Spleen (tissue), 11 donors: ENCODE measurements around the gene OR6S1. TPM values are rescaled to one million over a fixed set of nuclear protein-coding genes. Genes with fewer than 3 reads are reported as not detected.
"Not testable (repeated sequence)": the region's sequence is repeated elsewhere in the genome, so short reads cannot be mapped to it uniquely, and the experiment has no call there.

Experiments
- DNase-seq: peaks from one replicate; pipeline ENCODE4 v3.0.0-alpha.2; 2020
- H3K27ac ChIP-seq, 8 donors: fragments of 200-600 bp; sonication (generic) in 7 of 8; 1 replicate in 4 of 8; 2 replicates in 4 of 8; pipeline versions ENCODE4 v1.5.0 to v1.8.0; 2016 to 2021; ENCODE audit warnings: inconsistent platforms in 4 of 8, mild to moderate bottlenecking in 4 of 8, moderate library complexity in 1 of 8
- H3K27me3 ChIP-seq, 7 donors: fragments of 200-600 bp; sonication (generic) in 6 of 7; replicated peaks in 1 of 7; 1 replicate in 4 of 7; 2 replicates in 3 of 7; pipeline versions ENCODE4 v1.5.0 to v1.8.0; 2016 to 2021; ENCODE audit warnings: inconsistent platforms in 3 of 7, mild to moderate bottlenecking in 1 of 7
- H3K36me3 ChIP-seq, 6 donors: fragments of 200-600 bp; sonication (generic) in 5 of 6; 1 replicate in 4 of 6; 2 replicates in 2 of 6; pipeline versions ENCODE4 v1.5.0 to v1.8.0; 2016 to 2021; ENCODE audit warnings: inconsistent platforms in 2 of 6
- H3K4me1 ChIP-seq, 6 donors: fragments of 200-600 bp; sonication (generic) in 5 of 6; 1 replicate in 3 of 6; 2 replicates in 3 of 6; pipeline versions ENCODE4 v1.5.0 to v1.8.0; 2016 to 2021; ENCODE audit warnings: inconsistent platforms in 3 of 6
- H3K4me3 ChIP-seq, 8 donors: fragments of 200-600 bp; sonication (generic) in 7 of 8; 1 replicate in 4 of 8; 2 replicates in 4 of 8; pipeline versions ENCODE4 v1.5.0 to v1.8.0; 2016 to 2021; ENCODE audit warnings: inconsistent platforms in 4 of 8, mild to moderate bottlenecking in 4 of 8, moderate library complexity in 2 of 8
- H3K9me3 ChIP-seq, 8 donors: fragments of 200-600 bp; sonication (generic) in 7 of 8; 1 replicate in 4 of 8; 2 replicates in 4 of 8; pipeline versions ENCODE4 v1.5.0 to v1.8.0; 2016 to 2021; ENCODE audit warnings: inconsistent platforms in 4 of 8
- POLR2A ChIP-seq, 3 donors: fragments of 450-650 bp; IDR thresholded peaks; one replicate each; pipeline ENCODE4 v1.5.1; 2017; ENCODE audit warnings: antibody characterized with exemption in 3 of 3, mild to moderate bottlenecking in 1 of 3
- POLR2AphosphoS5 ChIP-seq, 3 donors: sonication (generic); formaldehyde crosslinking; IDR thresholded peaks; one replicate each; pipeline ENCODE4 v1.5.1; 2017; ENCODE audit warnings: antibody characterized with exemption in 3 of 3
- WGBS, 5 donors: extraction: QIAGEN DNeasy Blood & Tissue Kit in 3 of 5; methylation state at CpG; one replicate each; pipeline versions ENCODE4 v1.1.5 to v1.1.7; 2013 to 2018; 5-methylcytosine and 5-hydroxymethylcytosine counted together
- intact Hi-C: fragments of 100-400 bp; cut with DNase I; formaldehyde crosslinking; loops from one replicate; pipeline ENCODE4 v1.15.0; 2023; ENCODE audit warnings: low total_unique reads
- polyA plus RNA-seq, 3 donors: library from polyadenylated mRNA; stranded (reverse); fragments of 200-250 nt; gene quantifications; one replicate each; pipeline ENCODE4 v1.2.1, GENCODE V29; 2013
- small RNA-seq, 4 donors: library from RNA; depleted of rRNA; stranded (forward); fragments of <200 nt; gene quantifications; one replicate each; pipeline ENCODE3, GENCODE V24; 2016
- total RNA-seq, 7 donors: library from RNA; depleted of rRNA in 3 of 7; stranded (reverse); fragments of >200 nt in 3 of 7; fragmentation: NEBNext Ultra II Directional in 4 of 7; extraction: Animal tissue kit (Norgen Biotek cat#: 25700) in 4 of 7; gene quantifications; one replicate each; pipeline versions ENCODE4 v1.1.0 to v1.2.1, GENCODE V29; 2016 to 2021
- TF ChIP-seq, protein P1 (sequence below), 11 experiments: fragments of 200-600 bp in 7 of 11; fragments of 450-650 bp in 4 of 11; sonication (generic) in 4 of 11; IDR thresholded peaks in 8 of 11; conservative IDR thresholded peaks in 3 of 11; 1 replicate in 7 of 11; 2 replicates in 4 of 11; pipeline versions ENCODE4 v1.4.0 to v1.8.0; 2016 to 2021; ENCODE audit warnings: antibody characterized with exemption in 11 of 11, inconsistent platforms in 4 of 11, mild to moderate bottlenecking in 1 of 11
- donor health status: healthy with polysubstance abuse.
- donor health status: DM: no; HTN: no; CAD: no; lungs with moderate emphysema.
- donor health status: DM: no; HTN: no; CAD: no.
- donor health status: Bipolar disorder and iron deficiency.
- donor health status: healthy.
- donor health status: DM: no; HTN: no; CAD: no.
- donor health status: DM: yes; HTN: yes; CAD: no.

Gene OR6S1
- total and polyA plus RNA-seq, 10 donors: 0.10 to 0.77 (median 0.27) TPM; not detected in 7

DNA sequence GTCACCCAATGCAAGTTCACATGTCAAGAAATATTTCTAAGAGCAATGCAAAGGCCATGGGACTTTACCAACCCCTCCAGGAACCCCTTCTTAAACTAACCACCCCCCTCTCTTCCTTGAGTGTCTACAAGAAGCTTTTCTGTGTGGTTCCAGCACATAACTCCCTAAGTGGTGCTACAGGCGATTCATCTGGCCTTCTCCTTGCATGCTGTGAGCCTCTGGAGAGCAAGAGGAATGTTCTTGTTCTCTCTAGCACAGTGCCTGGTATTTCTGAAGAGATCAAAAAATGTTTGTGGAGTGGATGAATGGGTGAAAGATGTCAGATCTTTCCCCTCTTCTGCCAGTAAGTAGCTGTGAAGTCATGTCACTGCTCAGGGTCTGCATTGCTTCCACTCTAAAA, 44.4 kb downstream of the OR6S1 start:
- H3K27me3 ChIP-seq: no peaks in the 10 kb centered on the region
- intact Hi-C loops: loop anchor here (10.0 kb wide), 1 partner anchor 62 kb away; no protein-coding TSS in a partner anchor
- no peaks in the 10 kb centered on the region for H3K36me3 ChIP-seq
- no peak for DNase-seq
- no peak overlapping the region for H3K27ac ChIP-seq
- H3K4me1 ChIP-seq: no peaks in the 10 kb centered on the region
- 69 to 89% (median 81%) methylated on average over 1 of the region's 1 CpG for WGBS, 5 donors
- TF ChIP-seq POLR2AphosphoS5 (IDR thresholded peaks at IDR 0.05): no peak
- TF ChIP-seq, protein P1, sequence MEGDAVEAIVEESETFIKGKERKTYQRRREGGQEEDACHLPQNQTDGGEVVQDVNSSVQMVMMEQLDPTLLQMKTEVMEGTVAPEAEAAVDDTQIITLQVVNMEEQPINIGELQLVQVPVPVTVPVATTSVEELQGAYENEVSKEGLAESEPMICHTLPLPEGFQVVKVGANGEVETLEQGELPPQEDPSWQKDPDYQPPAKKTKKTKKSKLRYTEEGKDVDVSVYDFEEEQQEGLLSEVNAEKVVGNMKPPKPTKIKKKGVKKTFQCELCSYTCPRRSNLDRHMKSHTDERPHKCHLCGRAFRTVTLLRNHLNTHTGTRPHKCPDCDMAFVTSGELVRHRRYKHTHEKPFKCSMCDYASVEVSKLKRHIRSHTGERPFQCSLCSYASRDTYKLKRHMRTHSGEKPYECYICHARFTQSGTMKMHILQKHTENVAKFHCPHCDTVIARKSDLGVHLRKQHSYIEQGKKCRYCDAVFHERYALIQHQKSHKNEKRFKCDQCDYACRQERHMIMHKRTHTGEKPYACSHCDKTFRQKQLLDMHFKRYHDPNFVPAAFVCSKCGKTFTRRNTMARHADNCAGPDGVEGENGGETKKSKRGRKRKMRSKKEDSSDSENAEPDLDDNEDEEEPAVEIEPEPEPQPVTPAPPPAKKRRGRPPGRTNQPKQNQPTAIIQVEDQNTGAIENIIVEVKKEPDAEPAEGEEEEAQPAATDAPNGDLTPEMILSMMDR (IDR thresholded peaks at IDR 0.05 in 8 of 11, conservative IDR thresholded peaks at IDR 0.05 in 3 of 11): no peak
- TF ChIP-seq POLR2A (IDR thresholded peaks at IDR 0.05): no peak
- H3K9me3 ChIP-seq: no peaks in the 10 kb centered on the region
- no peak overlapping the region for H3K4me3 ChIP-seq

DNA sequence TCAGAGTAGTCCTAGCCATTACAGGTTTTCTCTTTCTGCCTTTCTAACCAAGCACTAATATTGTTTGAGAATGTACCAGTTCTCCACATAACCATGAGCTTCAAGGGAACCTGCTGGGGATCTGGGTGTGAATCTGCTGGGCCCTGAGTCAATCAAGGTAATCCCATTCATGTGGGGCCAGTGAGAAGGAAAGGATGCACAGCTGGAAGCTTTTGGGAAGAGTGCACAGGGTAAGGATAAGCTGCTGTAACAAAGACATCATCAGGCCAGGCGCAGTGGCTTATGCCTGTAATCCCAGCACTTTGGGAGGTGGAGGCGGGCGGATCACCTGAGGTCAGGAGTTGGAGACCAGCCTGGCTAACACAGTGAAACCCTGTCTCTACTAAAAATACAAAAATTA, 45.8 kb downstream of the OR6S1 start:
- intact Hi-C loops: loop anchor here (10.0 kb wide), 1 partner anchor 61 kb away; no protein-coding TSS in a partner anchor
- DNase-seq, H3K4me1 ChIP-seq, H3K4me3 ChIP-seq, H3K9me3 ChIP-seq, H3K36me3 ChIP-seq, H3K27ac ChIP-seq, H3K27me3 ChIP-seq: not testable (repeated sequence)
- 89 to 100% (median 97%) methylated on average over 3 of the region's 3 CpGs for WGBS, 5 donors

DNA sequence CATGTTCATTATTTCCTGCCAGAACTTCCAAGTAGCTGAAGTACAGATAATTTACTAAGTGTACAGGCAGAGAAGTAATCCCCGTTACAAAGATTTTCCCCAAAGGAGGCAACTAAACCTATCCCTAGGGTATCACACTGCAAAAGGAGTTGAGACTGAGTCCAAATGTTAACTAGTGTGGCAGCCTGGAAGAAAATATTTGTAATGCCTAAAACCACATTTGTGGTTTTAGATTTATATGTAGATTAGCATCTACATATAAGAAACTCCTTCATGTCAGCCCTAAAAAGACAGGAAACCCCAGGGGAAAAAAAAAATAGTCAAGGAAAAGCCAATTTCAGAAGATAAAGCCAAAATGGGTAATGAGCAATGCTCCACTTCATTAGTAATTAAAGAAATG, 48.9 kb downstream of the OR6S1 start:
- no peaks in the 10 kb centered on the region for H3K27me3 ChIP-seq
- intact Hi-C loops: loop anchor here (10.0 kb wide), 1 partner anchor 58 kb away; no protein-coding TSS in a partner anchor

DNA sequence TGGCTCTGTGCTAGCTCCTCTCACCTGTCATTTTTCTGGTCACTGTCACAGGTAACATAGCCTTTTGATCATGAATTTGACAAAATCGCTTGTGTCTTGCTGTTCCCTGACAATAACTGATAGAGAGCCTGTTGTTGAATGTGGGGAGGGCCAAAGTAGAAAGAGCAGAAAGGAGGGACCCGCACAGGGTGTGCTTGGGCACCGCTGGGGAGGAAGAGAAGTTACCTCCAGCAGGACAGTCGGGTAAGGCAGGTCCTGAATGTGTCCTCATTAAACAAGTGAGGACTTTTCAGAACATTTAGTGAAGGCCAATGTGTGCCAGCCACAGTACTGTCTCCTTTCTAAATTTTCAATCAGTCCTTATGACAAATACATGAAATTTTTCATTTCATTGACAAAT, 50.3 kb downstream of the OR6S1 start, which contains the start of gene RNASE12:
Gene RNASE12, minus strand, starts transcription at position 142 of the 400 bp plus-strand sequence. CDS start 653 bp downstream, outside the sequence.
- whole genome bisulfite sequencing, 5 donors: 78 to 94% (median 82%) methylated on average over 4 of the region's 4 CpGs
- TF ChIP-seq POLR2AphosphoS5 (IDR thresholded peaks at IDR 0.05) (no peak), POLR2A (IDR thresholded peaks at IDR 0.05) (no peak)
- TF ChIP-seq, protein P1 (IDR thresholded peaks at IDR 0.05 in 8 of 11, conservative IDR thresholded peaks at IDR 0.05 in 3 of 11): no peak
- intact Hi-C loops: loop anchor here (10.0 kb wide), 1 partner anchor 56 kb away; no protein-coding TSS in a partner anchor

More for the DNA sequence above, 48.9 kb downstream of the OR6S1 start:
- DNase-seq: no peak
- Histone ChIP-seq H3K27ac (no peak overlapping the region), H3K36me3 (no peaks in the 10 kb centered on the region), H3K9me3 (no peaks in the 10 kb centered on the region), H3K4me3 (no peak overlapping the region), H3K4me1 (no peaks in the 10 kb centered on the region)
- WGBS, 5 donors: 34 to 41% (median 38%) methylated on average over 1 of the region's 1 CpG
- no peak for TF ChIP-seq POLR2AphosphoS5 (IDR thresholded peaks at IDR 0.05)
- TF ChIP-seq, protein P1 (IDR thresholded peaks at IDR 0.05 in 8 of 11, conservative IDR thresholded peaks at IDR 0.05 in 3 of 11): no peak
- TF ChIP-seq POLR2A (IDR thresholded peaks at IDR 0.05): no peak

More for the DNA sequence above, 50.3 kb downstream of the OR6S1 start, which contains the start of gene RNASE12:
- Histone ChIP-seq H3K27ac (no peak within 1 kb of the TSS), H3K4me1 (no peaks in the 10 kb centered on the region), H3K27me3 (no peaks in the 10 kb centered on the region), H3K36me3 (no peaks in the 10 kb centered on the region), H3K4me3 (no peak within 1 kb of the TSS), H3K9me3 (no peaks in the 10 kb centered on the region)
- DNase-seq: no peak

Small RNA genes lying within 50 kb of the gene (small RNA-seq; reads per million reads assigned to genes)
- gene RF00019: 0 reads per million in 4 donors

Other genes starting within 250 kb of the OR6S1 start
- gene TEP1, start 228.2 kb downstream of the OR6S1 start, total RNA-seq: 10 to 100 TPM; 55.1 to 91.7 (median 70.5) TPM
- gene TEP1, start 228.2 kb downstream of the OR6S1 start, polyA plus RNA-seq: 10 to 100 TPM; 19.2 to 38.7 (median 26.7) TPM
- 1 to 10 TPM in 2 of 7 donors, under 1 TPM in 4, not detected in 1; 0.47 to 2.9 (median 0.86) TPM for gene KLHL33, start 205.5 kb downstream of the OR6S1 start, total RNA-seq
- under 1 TPM; 0.22 to 0.54 (median 0.32) TPM for gene KLHL33, start 205.5 kb downstream of the OR6S1 start, polyA plus RNA-seq
- 100 to 1,000 TPM in 2 of 7 donors, 10 to 100 TPM in 5; 48.6 to 110 (median 72.6) TPM for gene OSGEP, start 186.9 kb downstream of the OR6S1 start, total RNA-seq
- gene OSGEP, start 186.9 kb downstream of the OR6S1 start, polyA plus RNA-seq: 100 to 1,000 TPM in 1 of 3 donors, 10 to 100 TPM in 2; 78.7 to 107 (median 87.1) TPM
- 100 to 1,000 TPM in 6 of 7 donors, 10 to 100 TPM in 1; 89.4 to 153 (median 104) TPM for gene APEX1, start 186.5 kb downstream of the OR6S1 start, total RNA-seq
- 100 to 1,000 TPM; 139 to 151 (median 140) TPM for gene APEX1, start 186.5 kb downstream of the OR6S1 start, polyA plus RNA-seq
- gene PIP4P1, start 180.3 kb downstream of the OR6S1 start, total RNA-seq: 10 to 100 TPM; 32.5 to 45.6 (median 38.4) TPM
- 10 to 100 TPM; 37.1 to 79.6 (median 55.9) TPM for gene PIP4P1, start 180.3 kb downstream of the OR6S1 start, polyA plus RNA-seq
- gene PNP, start 172.3 kb downstream of the OR6S1 start, total RNA-seq: 10 to 100 TPM; 36.0 to 93.1 (median 65.5) TPM
- 10 to 100 TPM; 44.8 to 64.3 (median 48.2) TPM for gene PNP, start 172.3 kb downstream of the OR6S1 start, polyA plus RNA-seq
- gene RNASE10, start 136.2 kb downstream of the OR6S1 start, total RNA-seq: under 1 TPM in 4 of 7 donors, not detected in 3; 0.60 to 0.95 (median 0.71) TPM
- not detected for gene RNASE10, start 136.2 kb downstream of the OR6S1 start, polyA plus RNA-seq
- gene RNASE9, start 80.6 kb downstream of the OR6S1 start, total RNA-seq: not detected
- not detected for gene RNASE9, start 80.6 kb downstream of the OR6S1 start, polyA plus RNA-seq
- not detected for gene RNASE11, start 53.7 kb downstream of the OR6S1 start, total RNA-seq
- gene RNASE11, start 53.7 kb downstream of the OR6S1 start, polyA plus RNA-seq: not detected
- gene RNASE12, start 50.3 kb downstream of the OR6S1 start, total RNA-seq: not detected
- gene RNASE12, start 50.3 kb downstream of the OR6S1 start, polyA plus RNA-seq: not detected
- gene RNASE4, start 42.9 kb upstream of the OR6S1 start, total RNA-seq: 10 to 100 TPM in 3 of 7 donors, 1 to 10 TPM in 3, under 1 TPM in 1; 0.89 to 19.9 (median 9.8) TPM
- gene RNASE4, start 42.9 kb upstream of the OR6S1 start, polyA plus RNA-seq: 10 to 100 TPM in 1 of 3 donors, 1 to 10 TPM in 2; 7.6 to 15.6 (median 8.4) TPM
- gene ANG, start 47.1 kb upstream of the OR6S1 start, total RNA-seq: 10 to 100 TPM in 1 of 7 donors, 1 to 10 TPM in 6; 1.6 to 10.2 (median 4.8) TPM
- gene ANG, start 47.1 kb upstream of the OR6S1 start, polyA plus RNA-seq: 1 to 10 TPM; 3.1 to 7.2 (median 3.9) TPM
- gene EDDM3A, start 104.2 kb upstream of the OR6S1 start, total RNA-seq: not detected
- under 1 TPM in 1 of 3 donors, not detected in 2; 0.24 TPM for gene EDDM3A, start 104.2 kb upstream of the OR6S1 start, polyA plus RNA-seq
- gene EDDM3B, start 126.7 kb upstream of the OR6S1 start, total RNA-seq: not detected
- not detected for gene EDDM3B, start 126.7 kb upstream of the OR6S1 start, polyA plus RNA-seq
- 100 to 1,000 TPM in 2 of 7 donors, 10 to 100 TPM in 5; 15.2 to 162 (median 40.5) TPM for gene RNASE6, start 139.6 kb upstream of the OR6S1 start, total RNA-seq
- gene RNASE6, start 139.6 kb upstream of the OR6S1 start, polyA plus RNA-seq: 100 to 1,000 TPM in 1 of 3 donors, 10 to 100 TPM in 2; 45.4 to 193 (median 63.6) TPM
- 100 to 1,000 TPM; 145 to 497 (median 339) TPM for gene RNASE1, start 161.2 kb upstream of the OR6S1 start, total RNA-seq
- 100 to 1,000 TPM in 1 of 3 donors, 10 to 100 TPM in 2; 61.9 to 151 (median 79.0) TPM for gene RNASE1, start 161.2 kb upstream of the OR6S1 start, polyA plus RNA-seq
- 10 to 100 TPM in 2 of 7 donors, 1 to 10 TPM in 5; 1.4 to 24.0 (median 2.7) TPM for gene RNASE3, start 249.7 kb upstream of the OR6S1 start, total RNA-seq
- gene RNASE3, start 249.7 kb upstream of the OR6S1 start, polyA plus RNA-seq: 1 to 10 TPM in 2 of 3 donors, under 1 TPM in 1; 0.62 to 2.8 (median 2.4) TPM